HG03442 (cell line): Measurements from ENCODE around the gene ELFN2.
"Not testable (repeated sequence)": the region's sequence is repeated elsewhere in the genome, so short reads cannot be mapped to it uniquely, and the experiment has no call there.

Experiments
- ATAC-seq: cut with Tn5 transposase; IDR thresholded peaks from one replicate; pipeline ENCODE4 v1.9.1; 2021; ENCODE audit warnings: mild to moderate bottlenecking, moderate library complexity; ENCODE audit not compliant: unreplicated experiment

ELFN2 gene, protein sequence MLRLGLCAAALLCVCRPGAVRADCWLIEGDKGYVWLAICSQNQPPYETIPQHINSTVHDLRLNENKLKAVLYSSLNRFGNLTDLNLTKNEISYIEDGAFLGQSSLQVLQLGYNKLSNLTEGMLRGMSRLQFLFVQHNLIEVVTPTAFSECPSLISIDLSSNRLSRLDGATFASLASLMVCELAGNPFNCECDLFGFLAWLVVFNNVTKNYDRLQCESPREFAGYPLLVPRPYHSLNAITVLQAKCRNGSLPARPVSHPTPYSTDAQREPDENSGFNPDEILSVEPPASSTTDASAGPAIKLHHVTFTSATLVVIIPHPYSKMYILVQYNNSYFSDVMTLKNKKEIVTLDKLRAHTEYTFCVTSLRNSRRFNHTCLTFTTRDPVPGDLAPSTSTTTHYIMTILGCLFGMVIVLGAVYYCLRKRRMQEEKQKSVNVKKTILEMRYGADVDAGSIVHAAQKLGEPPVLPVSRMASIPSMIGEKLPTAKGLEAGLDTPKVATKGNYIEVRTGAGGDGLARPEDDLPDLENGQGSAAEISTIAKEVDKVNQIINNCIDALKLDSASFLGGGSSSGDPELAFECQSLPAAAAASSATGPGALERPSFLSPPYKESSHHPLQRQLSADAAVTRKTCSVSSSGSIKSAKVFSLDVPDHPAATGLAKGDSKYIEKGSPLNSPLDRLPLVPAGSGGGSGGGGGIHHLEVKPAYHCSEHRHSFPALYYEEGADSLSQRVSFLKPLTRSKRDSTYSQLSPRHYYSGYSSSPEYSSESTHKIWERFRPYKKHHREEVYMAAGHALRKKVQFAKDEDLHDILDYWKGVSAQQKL

GRCh38 chr22:37427135-37427710, at the start of gene ELFN2:
TSS of gene ELFN2 (minus strand) at chr22:37427479. CDS start at chr22:37375534, 51,945 bp downstream.
- no peak for ATAC-seq

DNA sequence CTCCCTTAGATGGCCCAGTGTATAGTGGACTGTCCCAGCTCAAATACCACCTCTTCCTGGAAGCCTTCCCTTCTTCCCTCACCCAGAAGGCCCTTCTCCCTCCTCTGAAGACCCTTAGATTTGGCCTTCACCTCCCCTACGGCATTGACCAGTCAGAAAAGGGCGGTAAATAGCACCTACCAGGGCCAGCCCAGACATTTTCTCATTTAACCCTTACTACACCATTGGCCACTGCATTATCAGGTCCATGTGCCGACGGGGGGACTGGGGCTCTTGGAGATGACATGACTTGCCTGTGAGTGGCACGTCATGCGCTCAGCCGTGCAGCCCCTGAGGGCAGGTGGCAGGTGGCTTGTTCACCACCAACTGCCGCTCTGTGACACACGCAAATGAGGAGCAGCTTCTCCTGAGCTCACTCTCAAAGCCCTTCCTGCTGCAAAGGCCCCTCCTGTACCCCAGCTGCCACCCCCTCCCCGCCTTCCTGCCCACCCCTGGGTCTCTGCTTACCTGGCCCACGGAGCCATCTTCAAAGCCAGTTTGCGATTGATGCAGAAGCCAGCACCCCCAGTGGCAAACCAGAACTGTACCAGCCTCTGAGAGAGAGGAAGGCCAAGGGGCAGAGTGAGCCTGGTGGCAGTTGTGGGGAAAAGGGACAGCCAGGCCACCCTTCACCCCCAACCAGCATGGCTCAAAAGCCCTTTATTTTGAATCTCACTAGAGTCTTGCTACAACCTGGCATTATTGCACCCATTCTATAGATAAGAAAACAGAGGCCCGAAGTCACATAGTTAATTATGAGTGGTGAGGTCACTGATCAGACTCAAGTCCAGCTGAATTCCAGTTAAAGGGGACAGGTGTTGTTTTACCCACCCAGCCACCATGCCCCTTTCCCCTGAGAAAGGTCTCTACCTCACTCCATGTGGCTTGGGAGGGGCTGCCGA, 49.4 kb upstream of the ELFN2 start:
- ATAC-seq = no peak

- no peak for ATAC-seq
Measured at GRCh38 chr22:37474447-37475090, 47.3 kb upstream of the ELFN2 start.

- ATAC-seq = no peak
Measured at GRCh38 chr22:37473437-37473946, 46.2 kb upstream of the ELFN2 start.

DNA sequence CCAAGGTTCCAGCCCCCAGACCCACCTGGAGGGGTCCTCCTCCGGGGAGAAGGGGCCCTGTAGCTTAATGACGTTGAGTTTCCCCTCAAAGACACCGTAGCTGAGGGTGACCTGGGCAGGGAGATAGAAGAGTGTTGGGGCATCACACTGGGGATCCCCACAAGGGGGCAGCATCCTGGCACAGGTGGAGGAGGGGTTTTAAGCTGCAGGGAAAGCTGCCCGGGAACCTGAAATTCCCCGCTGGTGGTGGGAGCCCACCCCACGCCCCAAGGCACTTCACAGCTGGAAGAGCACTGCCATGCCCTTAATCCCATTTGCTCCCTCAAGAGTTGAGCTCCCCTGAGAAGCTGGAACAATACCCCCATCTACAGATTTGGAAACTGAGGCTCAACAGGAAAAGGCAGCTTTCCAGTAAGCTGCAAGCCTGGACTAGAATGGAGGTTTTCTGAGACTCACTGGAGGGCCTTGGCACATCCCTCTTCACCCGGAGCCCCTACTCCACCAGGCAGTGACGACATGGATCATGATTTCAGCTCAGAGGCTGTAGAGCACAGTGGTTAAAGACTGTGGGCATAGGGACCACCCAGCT, 45.2 kb upstream of the ELFN2 start:
- no peak for ATAC-seq

DNA sequence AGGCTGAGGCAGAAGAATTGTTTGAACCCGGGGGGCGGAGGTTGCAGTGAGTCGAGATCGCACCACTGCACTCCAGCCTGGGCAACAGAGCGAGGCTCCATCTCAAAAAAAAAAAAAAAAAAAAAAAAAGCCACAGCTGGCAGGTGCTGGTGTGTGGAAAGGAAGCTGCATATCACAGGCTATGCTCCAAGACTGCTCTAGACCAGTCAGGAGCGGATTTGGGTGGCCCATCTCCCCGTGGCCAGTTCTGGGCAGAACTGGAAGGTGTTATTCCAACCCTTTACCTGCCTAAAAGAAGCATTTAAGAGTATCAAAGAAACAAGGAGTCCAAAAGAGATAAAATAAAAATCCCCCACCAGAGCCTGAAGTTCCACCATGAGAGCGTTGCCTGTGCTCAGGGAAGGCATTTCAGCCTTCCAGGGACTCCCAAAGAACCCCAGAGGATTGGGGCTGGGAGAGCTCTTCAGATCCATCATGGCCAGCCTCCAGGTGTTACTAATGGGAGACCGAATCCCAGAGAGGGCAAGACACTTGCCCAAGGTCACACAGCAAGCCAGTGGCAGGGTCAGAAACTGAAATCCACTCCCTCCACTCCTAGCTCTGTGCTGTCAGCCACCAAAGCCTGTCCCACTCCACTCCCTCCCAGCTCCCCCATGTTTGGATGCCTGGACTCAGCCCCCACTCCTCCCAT, 44.6 kb upstream of the ELFN2 start:
- ATAC-seq = no peak

DNA sequence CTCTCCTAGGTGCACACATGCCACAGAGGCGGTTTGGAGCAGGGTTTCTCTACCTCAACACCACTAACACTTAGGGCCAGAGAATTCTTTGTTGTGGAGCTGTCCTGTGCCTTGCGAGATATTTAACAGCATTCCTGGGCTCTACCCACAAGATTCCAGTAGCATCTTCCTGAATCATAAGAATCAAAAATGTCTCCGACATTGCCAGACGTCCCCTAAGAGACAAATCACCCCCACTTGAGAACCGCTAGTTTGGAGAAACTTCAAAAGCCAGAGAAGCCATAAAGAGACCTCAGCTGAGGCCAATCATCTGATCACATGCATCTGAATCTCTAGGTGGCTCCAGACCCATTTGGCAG, 42.8 kb upstream of the ELFN2 start:
- ATAC-seq = no peak

DNA sequence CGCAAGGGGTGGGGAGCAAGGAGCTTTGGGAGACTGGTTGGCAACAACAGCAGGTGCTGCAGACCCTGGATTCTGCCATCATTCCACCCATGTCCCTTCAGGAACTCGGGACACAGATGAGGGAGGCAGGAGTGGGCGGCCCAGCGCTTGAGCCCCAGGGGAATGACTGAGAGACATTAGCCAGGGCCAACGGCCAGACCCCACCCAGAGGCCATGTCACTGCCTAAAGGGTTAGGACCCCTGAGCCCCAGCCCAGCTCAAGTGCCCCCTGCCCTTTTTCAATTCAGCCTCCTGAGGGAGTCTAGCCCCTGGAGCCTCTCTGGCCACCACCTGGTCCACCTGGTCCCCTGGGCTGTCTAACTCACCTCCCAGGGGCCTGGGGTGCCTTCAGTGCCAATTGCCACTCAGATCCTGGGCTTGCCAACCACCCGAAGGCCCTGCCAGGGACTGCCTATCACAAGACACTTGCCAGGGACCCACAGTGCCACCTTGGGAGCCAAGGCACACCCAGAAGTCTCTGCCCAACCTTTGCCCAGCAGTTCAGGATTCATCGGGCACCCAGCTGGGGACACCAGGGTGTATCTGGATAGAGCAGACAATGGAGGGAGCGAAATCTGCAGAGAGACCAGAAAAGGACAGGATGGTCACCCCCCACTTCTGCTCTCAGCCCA, 42.3 kb upstream of the ELFN2 start:
- ATAC-seq = no peak

DNA sequence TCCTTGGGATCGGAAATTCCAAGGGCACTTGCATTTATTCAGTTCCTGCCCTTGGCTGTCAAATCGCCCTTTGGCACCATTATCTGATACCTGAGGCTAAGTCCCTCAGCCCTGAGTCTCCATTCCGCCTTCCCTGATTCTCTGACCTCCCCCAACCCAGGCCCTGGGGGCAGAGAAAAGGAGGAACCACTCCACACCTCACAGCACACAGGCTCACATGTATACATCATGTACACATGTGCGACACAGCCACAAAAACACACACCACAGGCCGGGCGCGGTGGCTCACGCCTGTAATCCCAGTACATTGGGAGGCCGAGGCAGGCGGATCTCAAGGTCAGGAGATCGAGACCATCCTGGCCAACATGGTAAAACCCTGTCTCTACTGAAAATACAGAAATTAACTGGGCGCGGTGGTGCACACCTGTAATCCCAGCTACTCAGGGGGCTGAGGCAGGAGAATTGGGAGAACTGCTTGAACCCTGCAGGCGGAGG, 41.0 kb upstream of the ELFN2 start:
- ATAC-seq = not testable (repeated sequence)

- ATAC-seq = no peak
Measured at GRCh38 chr22:37467391-37467955, 40.2 kb upstream of the ELFN2 start.

- no peak for ATAC-seq
Measured at GRCh38 chr22:37464181-37464580, 36.9 kb upstream of the ELFN2 start.

- no peak for ATAC-seq
Measured at GRCh38 chr22:37462983-37463382, 35.7 kb upstream of the ELFN2 start.

DNA sequence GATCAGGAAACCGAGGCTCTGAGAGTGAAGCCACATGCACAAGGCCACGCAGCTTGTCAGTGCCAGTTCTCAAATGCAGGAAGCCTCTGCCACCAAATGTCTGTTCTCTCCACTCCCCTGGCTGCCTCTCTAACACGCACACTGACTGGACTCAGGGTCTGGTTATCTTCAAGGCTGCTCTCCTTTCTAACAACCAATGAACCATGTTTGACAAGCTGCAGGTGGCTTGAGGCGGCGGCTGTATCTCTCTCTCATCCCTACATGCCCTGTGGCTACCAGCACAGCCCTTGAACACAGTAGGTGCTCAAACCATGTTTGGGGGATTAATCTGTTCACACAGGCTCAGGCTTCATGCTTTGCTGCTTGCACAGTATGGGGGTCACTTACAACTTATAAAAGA, 35.2 kb upstream of the ELFN2 start:
- ATAC-seq = no peak

DNA sequence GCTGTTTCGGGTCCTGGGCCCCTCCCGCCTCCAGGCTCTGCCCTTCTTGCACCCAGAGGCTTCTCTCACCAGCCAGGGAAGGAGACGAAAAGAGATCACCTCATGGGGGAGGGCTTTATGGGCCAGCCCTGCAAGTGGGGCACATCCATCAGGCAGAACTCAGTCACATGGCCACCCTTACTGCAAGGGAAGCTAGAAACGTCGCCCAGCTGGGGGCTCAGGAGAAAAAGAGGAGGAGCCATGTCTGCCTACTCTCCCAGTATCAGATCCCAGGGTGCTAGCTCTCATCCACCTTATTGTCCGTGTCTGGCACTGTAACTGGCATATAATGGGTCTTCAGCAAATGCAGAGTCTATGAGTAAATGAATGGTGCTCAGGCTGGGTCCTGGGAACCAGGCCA, 34.7 kb upstream of the ELFN2 start:
- ATAC-seq = no peak

DNA sequence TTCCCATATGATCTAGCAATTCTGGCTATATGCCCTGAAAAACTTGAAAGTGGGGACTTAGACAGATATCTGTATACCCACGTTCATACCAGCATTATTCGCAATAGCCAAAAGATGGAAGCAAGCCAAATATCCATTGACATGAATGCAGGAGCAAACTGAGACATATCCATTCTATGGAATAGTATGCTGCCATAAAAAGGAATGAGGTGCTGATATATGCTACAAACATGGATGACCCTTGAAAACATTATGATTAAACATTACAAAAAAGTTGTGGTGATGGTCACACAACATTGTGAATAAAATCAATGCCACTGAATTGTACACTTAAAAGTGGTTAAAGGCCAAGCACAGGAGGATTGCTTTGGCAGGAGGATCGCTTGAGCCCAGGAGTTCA, 33.4 kb upstream of the ELFN2 start:
- no peak for ATAC-seq

GRCh38 chr22:37459206-37459605, 31.9 kb upstream of the ELFN2 start:
- no peak for ATAC-seq

- no peak for ATAC-seq
Measured at GRCh38 chr22:37457093-37457893, 30.0 kb upstream of the ELFN2 start.
